GM19455 (cell line): ENCODE measurements around the gene TRAF5.

Experiments used
- ATAC-seq: cut with Tn5 transposase; IDR thresholded peaks from one replicate; pipeline ENCODE4 v1.9.1; 2021; ENCODE audit not compliant: unreplicated experiment

TRAF5 gene

DNA sequence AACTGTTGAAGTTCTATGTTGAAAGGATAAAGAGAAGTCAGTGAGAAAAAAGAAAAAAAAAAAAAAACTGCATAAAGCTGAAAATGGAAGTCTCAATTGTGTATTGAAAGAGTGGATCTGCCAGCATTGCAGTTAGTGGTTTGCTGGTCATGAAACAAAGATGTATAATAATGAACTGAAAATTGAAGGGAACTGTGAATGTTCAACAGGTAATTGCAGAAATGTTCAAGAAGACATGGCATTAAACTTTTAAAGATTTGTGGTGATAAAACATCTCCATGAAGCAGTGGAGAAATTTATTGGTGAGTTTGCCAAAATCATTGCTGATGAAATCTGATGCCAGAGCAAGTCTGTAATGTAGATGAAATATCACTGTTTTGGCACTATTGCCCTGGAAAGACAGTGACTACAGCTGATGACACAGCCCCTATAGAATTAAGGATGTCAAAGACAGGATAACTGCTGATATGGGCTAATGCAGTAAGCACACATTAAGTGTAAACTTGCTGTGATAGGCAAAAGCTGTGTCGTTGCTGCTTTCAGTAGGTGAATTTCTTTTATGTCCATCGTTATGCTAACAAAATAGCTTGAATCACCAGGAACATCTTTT lies 94.3 kb downstream of the TRAF5 start:
- ATAC-seq, result no peak

DNA sequence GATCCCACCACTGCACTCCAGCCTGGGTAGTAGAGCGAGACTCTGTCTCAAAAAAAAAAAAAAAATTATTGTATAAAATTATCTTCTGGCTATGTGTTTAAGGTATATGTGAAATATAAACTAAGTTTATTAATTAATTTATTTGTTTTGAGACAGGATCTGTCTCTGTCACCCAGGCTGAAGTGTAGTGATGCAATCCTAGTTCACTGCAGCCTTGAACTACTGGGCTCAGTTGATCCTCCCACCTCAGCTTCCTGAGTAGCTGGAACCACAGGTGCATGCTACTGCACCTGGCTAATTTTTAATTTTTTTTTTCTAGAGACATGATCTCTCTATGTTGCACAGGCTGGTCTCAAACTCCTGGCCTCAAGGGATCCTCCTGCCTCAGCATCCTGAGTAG lies 97.4 kb downstream of the TRAF5 start:
- ATAC-seq, result no peak
